Lung (tissue), 12 donors: ENCODE data around the gene FNBP1L. TPM values are rescaled to one million over a fixed set of nuclear protein-coding genes. Genes with fewer than 3 reads are reported as not detected.

Experiments
- ATAC-seq: fragments of 200-7000 bp; cut with Tn5 transposase; one replicate; pipeline ENCODE4 v1.9.1; 2020; ENCODE audit warnings: moderate number of reproducible peaks; ENCODE audit not compliant: insufficient read depth, low FRiP score
- DNase-seq, 3 donors: peaks; one replicate each; pipeline ENCODE4 v3.0.0-alpha.2; 2013 to 2017
- H3K27ac ChIP-seq, 2 donors: one replicate each; pipeline ENCODE4 v1.5.1; 2013; ENCODE audit warnings: mild to moderate bottlenecking in 2 of 2, moderate library complexity in 2 of 2, control low read depth in 1 of 2, inconsistent platforms in 1 of 2, low read depth in 1 of 2, low read length in 1 of 2
- H3K27me3 ChIP-seq, 3 donors: one replicate each; pipeline ENCODE4 v1.5.1; 2013; ENCODE audit warnings: low read length in 2 of 3; ENCODE audit not compliant: control insufficient read depth in 3 of 3, insufficient read depth in 3 of 3
- H3K36me3 ChIP-seq, 4 donors: one replicate each; pipeline ENCODE4 v1.5.1; 2013; ENCODE audit warnings: low read length in 4 of 4, mild to moderate bottlenecking in 1 of 4, moderate library complexity in 1 of 4; ENCODE audit not compliant: control insufficient read depth in 4 of 4, insufficient read depth in 4 of 4
- H3K4me1 ChIP-seq, 5 donors: one replicate each; pipeline ENCODE4 v1.5.1; 2013; ENCODE audit warnings: low read length in 5 of 5, mild to moderate bottlenecking in 2 of 5, moderate library complexity in 1 of 5; ENCODE audit not compliant: control insufficient read depth in 5 of 5, insufficient read depth in 5 of 5
- H3K4me3 ChIP-seq: one replicate; pipeline ENCODE4 v1.5.1; 2013; ENCODE audit warnings: mild to moderate bottlenecking, control low read depth, moderate library complexity
- H3K9ac ChIP-seq, 2 donors: one replicate each; pipeline ENCODE4 v1.5.1; 2013; ENCODE audit warnings: low read length in 2 of 2, control low read depth in 1 of 2; ENCODE audit not compliant: insufficient read depth in 1 of 2
- H3K9me3 ChIP-seq, 4 donors: one replicate each; pipeline ENCODE4 v1.5.1; 2013; ENCODE audit warnings: low read length in 3 of 4, mild to moderate bottlenecking in 1 of 4, moderate library complexity in 1 of 4; ENCODE audit not compliant: control insufficient read depth in 4 of 4, insufficient read depth in 3 of 4
- CTCF ChIP-seq: IDR thresholded peaks from 2 replicates; pipeline ENCODE4 v1.5.1; 2012; ENCODE audit warnings: mild to moderate bottlenecking; ENCODE audit errors: control extremely low read depth, extremely low read depth
- WGBS, 2 donors: extraction: QIAGEN DNeasy Blood & Tissue Kit; methylation state at CpG; one replicate each; pipeline ENCODE4 v1.1.7; 2013; 5-methylcytosine and 5-hydroxymethylcytosine counted together
- polyA plus RNA-seq, 2 donors: library from polyadenylated mRNA; stranded (reverse); fragments of 200-250 nt; gene quantifications; one replicate each; pipeline ENCODE4 v1.2.1, GENCODE V29; 2013
- total RNA-seq, 2 donors: library from RNA; depleted of rRNA in 1 of 2; stranded (reverse); fragments of >200 nt in 1 of 2; gene quantifications; one replicate each; pipeline ENCODE4 v1.2.1, GENCODE V29; 2014 to 2021
- donor health status: control.
- donor health status: control.
- donor health status: Bipolar disorder and iron deficiency.
- donor health status: healthy.
- donor health status: DM: yes; HTN: yes; CAD: no.

The FNBP1L gene
- total and polyA plus RNA-seq, 4 donors, result 15.1 to 119 (median 26.3) TPM

GRCh38 chr1:93490357-93490756 lies 42.4 kb downstream of the FNBP1L start:
- ATAC-seq, result no peak

GRCh38 chr1:93495911-93496310 lies 48.0 kb downstream of the FNBP1L start:
- Histone ChIP-seq H3K27ac (no peak overlapping the region), H3K36me3 (no peaks in the 10 kb centered on the region), H3K4me1 (no peaks in the 10 kb centered on the region), H3K27me3 (no peaks in the 10 kb centered on the region), H3K4me3 (no peak overlapping the region), H3K9me3 (no peaks in the 10 kb centered on the region), H3K9ac (no peak overlapping the region)
- ATAC-seq (no peak), DNase-seq (no peak)
- no peak for TF ChIP-seq CTCF
- 87 to 92% methylated on average over 1 of the region's 1 CpG for WGBS, 2 donors

More at GRCh38 chr1:93490357-93490756, 42.4 kb downstream of the FNBP1L start:
- Histone ChIP-seq H3K36me3 (no peaks in the 10 kb centered on the region), H3K4me1 (peaks cover 0 to 6% (median 0%) of the 10 kb centered on the region in 5 donors), H3K9ac (no peak overlapping the region), H3K4me3 (no peak overlapping the region), H3K27ac (no peak overlapping the region), H3K9me3 (no peaks in the 10 kb centered on the region), H3K27me3 (no peaks in the 10 kb centered on the region)
- TF ChIP-seq CTCF, result no peak
- DNase-seq, result no peak

GRCh38 chr1:93496520-93496919 lies 48.6 kb downstream of the FNBP1L start:
- H3K9me3 ChIP-seq, result no peaks in the 10 kb centered on the region
- H3K4me1 ChIP-seq, result no peaks in the 10 kb centered on the region
- H3K4me3 ChIP-seq, result no peak overlapping the region
- no peaks in the 10 kb centered on the region for H3K27me3 ChIP-seq
- TF ChIP-seq CTCF, result no peak
- H3K36me3 ChIP-seq, result no peaks in the 10 kb centered on the region
- 95% methylated on average over 4 of the region's 4 CpGs for WGBS, 2 donors
- H3K27ac ChIP-seq, result no peak overlapping the region
- H3K9ac ChIP-seq, result no peak overlapping the region
- DNase-seq (no peak), ATAC-seq (no peak)

GRCh38 chr1:93499075-93499474 lies 51.2 kb downstream of the FNBP1L start:
- no peaks in the 10 kb centered on the region for H3K9me3 ChIP-seq
- no peak overlapping the region for H3K4me3 ChIP-seq
- H3K27ac ChIP-seq, result no peak overlapping the region
- H3K9ac ChIP-seq, result no peak overlapping the region
- H3K36me3 ChIP-seq, result no peaks in the 10 kb centered on the region
- no peaks in the 10 kb centered on the region for H3K27me3 ChIP-seq
- TF ChIP-seq CTCF, result no peak
- no peak for ATAC-seq
- no peaks in the 10 kb centered on the region for H3K4me1 ChIP-seq
- 61 to 67% methylated on average over 2 of the region's 2 CpGs for WGBS, 2 donors
- DNase-seq, result no peak
